VCaP (cell line): ENCODE measurements around the gene POC1B.

Experiments used
- H3K27ac ChIP-seq: fragments of 450-650 bp; 2 replicates; pipeline ENCODE4 v1.5.1; 2017
- CTCF ChIP-seq: fragments of 450-650 bp; conservative IDR thresholded peaks from 2 replicates; pipeline ENCODE4 v1.5.1; 2017; ENCODE audit warnings: mild to moderate bottlenecking, moderate library complexity

Gene POC1B

GRCh38 chr12:89416049-89416792, 109.6 kb downstream of the POC1B start:
- no peak overlapping the region; the same call in 1 of the 2 replicates for H3K27ac ChIP-seq
- no peak for TF ChIP-seq CTCF

DNA sequence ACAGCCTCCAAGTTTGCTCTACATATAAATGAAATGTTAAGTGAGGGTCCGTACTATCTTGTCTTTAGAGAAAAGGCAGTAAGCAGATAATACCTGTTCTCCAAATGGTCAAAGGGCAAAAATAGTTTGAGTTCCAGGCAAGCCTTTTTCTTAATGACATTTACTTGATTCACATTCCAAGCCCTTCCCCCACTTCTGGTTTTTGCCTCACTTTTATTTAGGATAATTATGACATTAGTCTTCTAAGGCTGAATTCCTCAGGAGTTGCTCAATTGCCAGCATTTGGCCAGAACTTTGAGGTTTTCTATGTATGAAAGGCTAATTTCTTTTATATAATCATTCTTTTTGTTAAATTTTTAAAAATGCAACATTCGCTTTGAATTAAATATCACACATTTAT, 111.0 kb downstream of the POC1B start:
- H3K27ac ChIP-seq: no peak overlapping the region
- no peak for TF ChIP-seq CTCF

DNA sequence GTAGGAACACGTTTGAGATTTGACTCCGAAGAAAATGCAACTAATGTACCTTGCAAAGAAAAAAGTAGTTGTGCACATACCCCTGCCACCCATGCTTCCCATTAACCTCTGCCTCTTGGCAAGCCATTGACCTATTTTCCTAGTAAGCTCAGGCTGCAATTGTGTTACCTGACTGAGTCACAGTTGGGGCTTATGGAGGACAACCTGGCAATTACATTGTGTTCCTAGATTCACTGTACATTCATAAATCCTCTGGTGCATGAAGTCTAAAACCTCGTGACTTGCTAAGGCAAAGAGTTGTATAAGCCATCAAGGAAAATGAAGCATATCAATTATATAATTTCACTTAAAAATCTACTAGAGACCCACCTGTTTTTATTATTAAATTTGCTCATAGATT, 111.5 kb downstream of the POC1B start:
- H3K27ac ChIP-seq: no peak overlapping the region
- TF ChIP-seq CTCF: no peak

- TF ChIP-seq CTCF: no peak
- H3K27ac ChIP-seq: no peak overlapping the region
Measured at GRCh38 chr12:89413234-89413633, 112.6 kb downstream of the POC1B start.

- TF ChIP-seq CTCF: no peak
- H3K27ac ChIP-seq: no peak overlapping the region
Measured at GRCh38 chr12:89412665-89413064, 113.2 kb downstream of the POC1B start.

DNA sequence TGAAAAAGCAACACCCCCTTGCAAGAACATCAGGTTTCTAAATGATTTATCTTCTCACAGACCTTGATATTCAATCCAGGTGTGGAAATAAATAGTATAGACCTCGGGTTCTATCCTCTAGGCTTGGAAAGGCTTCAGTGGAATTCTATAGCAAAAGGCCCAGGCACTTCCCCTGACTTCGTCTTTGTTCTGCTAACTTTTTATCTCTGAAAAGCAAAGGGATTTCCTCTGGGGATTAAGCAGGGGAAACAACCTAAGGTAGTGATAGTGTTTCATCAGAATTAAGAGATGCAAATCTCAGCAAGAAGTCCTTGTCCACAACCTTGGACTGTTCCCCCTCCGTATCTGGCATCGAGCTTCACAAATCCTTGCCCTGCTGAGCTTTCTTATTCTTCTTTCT, 114.0 kb downstream of the POC1B start:
- H3K27ac ChIP-seq: no peak overlapping the region
- no peak for TF ChIP-seq CTCF

DNA sequence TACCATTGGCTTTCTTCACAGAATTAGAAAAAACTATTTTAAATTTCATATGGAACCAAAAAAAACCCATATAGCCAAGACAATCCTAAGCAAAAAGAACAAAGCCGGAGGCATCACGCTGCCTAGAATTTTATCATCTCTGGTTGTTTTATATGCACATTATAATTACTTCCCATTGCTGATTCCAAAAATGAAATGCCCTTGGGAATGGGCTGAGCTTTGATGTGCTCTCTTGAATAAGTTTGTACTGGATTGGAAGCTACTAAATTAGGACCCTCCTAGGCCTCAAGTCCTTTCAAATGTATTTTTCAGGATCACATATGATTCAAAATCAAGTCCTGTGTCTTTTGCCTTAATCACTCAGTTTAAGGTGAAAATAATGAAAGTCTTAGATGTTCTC, 114.6 kb downstream of the POC1B start:
- H3K27ac ChIP-seq: no peak overlapping the region
- TF ChIP-seq CTCF: no peak
